ENCODE measurements around the gene JADE2.

DNA sequence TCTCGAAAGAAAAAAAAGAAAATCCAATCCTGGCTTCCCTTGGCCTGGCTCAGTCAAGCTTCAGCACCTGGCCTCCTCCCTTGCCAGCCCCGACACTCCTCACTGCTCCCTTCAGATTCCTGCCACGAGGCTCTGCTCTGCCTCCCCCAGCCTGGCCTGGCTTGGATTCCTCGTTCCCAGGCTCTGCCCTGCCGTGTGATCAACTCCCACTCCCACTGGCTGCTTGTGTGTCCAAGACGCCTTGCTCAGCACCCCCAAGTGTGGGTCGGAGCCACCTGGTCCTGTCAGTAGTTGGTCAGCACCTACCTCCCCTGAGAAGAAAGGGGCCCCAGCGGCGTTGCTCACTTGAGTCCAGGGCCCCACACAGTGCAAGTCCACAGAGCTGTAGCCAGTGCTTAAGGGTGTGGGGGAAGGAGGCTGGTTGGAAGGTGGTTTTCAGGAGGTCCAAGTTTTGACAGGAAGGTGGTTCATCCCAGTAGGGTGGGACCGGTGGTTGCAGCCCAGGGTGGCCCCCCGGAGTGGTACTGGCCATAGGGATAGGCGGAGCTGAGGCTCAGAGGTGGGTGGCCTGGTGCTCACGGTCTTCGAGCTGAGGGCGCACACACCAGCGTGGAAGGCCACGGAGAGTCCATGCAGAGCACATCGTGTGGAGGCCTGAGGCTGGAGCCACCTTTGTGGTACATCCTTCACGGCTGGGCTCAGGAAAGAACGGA lies 46.4 kb downstream of the JADE2 start:
- TF ChIP-seq, protein P1, sequence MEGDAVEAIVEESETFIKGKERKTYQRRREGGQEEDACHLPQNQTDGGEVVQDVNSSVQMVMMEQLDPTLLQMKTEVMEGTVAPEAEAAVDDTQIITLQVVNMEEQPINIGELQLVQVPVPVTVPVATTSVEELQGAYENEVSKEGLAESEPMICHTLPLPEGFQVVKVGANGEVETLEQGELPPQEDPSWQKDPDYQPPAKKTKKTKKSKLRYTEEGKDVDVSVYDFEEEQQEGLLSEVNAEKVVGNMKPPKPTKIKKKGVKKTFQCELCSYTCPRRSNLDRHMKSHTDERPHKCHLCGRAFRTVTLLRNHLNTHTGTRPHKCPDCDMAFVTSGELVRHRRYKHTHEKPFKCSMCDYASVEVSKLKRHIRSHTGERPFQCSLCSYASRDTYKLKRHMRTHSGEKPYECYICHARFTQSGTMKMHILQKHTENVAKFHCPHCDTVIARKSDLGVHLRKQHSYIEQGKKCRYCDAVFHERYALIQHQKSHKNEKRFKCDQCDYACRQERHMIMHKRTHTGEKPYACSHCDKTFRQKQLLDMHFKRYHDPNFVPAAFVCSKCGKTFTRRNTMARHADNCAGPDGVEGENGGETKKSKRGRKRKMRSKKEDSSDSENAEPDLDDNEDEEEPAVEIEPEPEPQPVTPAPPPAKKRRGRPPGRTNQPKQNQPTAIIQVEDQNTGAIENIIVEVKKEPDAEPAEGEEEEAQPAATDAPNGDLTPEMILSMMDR (IDR thresholded peaks at IDR 0.05) = no peak
- TF ChIP-seq EP300 (IDR thresholded peaks at IDR 0.05) (no peak), POLR2A (IDR thresholded peaks at IDR 0.05) (no peak), POLR2AphosphoS5 (IDR thresholded peaks at IDR 0.05) (no peak)

All from upper lobe of left lung (tissue), 4 donors.